GM21723 (cell line): Measurements from ENCODE around the gene MCFD2.
"Not testable (repeated sequence)": the region's sequence is repeated elsewhere in the genome, so short reads cannot be mapped to it uniquely, and the experiment has no call there.

Experiments used
- ATAC-seq: cut with Tn5 transposase; IDR thresholded peaks from one replicate; pipeline ENCODE4 v1.9.1; 2021; ENCODE audit warnings: mild to moderate bottlenecking, moderate library complexity; ENCODE audit not compliant: unreplicated experiment

MCFD2 gene

GRCh38 chr2:46904908-46905678 is 10.5 kb downstream of the MCFD2 start:
- not testable (repeated sequence) for ATAC-seq

- ATAC-seq = not testable (repeated sequence)
Observed at GRCh38 chr2:46902980-46903379, 12.6 kb downstream of the MCFD2 start.

- ATAC-seq = no peak
Observed at GRCh38 chr2:46902465-46902864, 13.1 kb downstream of the MCFD2 start.

GRCh38 chr2:46901611-46902010 is 14.0 kb downstream of the MCFD2 start:
- ATAC-seq = no peak

GRCh38 chr2:46900381-46900780 is 15.2 kb downstream of the MCFD2 start:
- no peak for ATAC-seq

- ATAC-seq = no peak
Observed at GRCh38 chr2:46899053-46899452, 16.6 kb downstream of the MCFD2 start.

- ATAC-seq = no peak
Observed at GRCh38 chr2:46898024-46898423, 17.6 kb downstream of the MCFD2 start.

GRCh38 chr2:46893269-46893939 is 22.2 kb downstream of the MCFD2 start:
- no peak for ATAC-seq

- ATAC-seq = no peak
Observed at GRCh38 chr2:46891956-46892553, 23.6 kb downstream of the MCFD2 start.

GRCh38 chr2:46888421-46888952 is 27.1 kb downstream of the MCFD2 start:
- no peak for ATAC-seq

GRCh38 chr2:46887028-46887885 is 28.3 kb downstream of the MCFD2 start:
- ATAC-seq = no peak

- no peak for ATAC-seq
Observed at GRCh38 chr2:46886268-46887027, 29.2 kb downstream of the MCFD2 start.

- no peak for ATAC-seq
Observed at GRCh38 chr2:46885376-46885775, 30.2 kb downstream of the MCFD2 start.

- no peak for ATAC-seq
Observed at GRCh38 chr2:46879511-46879910, 36.1 kb downstream of the MCFD2 start.

GRCh38 chr2:46878886-46879285 is 36.7 kb downstream of the MCFD2 start:
- no peak for ATAC-seq

- no peak for ATAC-seq
Observed at GRCh38 chr2:46878240-46878877, 37.2 kb downstream of the MCFD2 start.

GRCh38 chr2:46877619-46878113 is 37.9 kb downstream of the MCFD2 start:
- ATAC-seq = no peak

- ATAC-seq = no peak
Observed at GRCh38 chr2:46876741-46877384, 38.7 kb downstream of the MCFD2 start.
